ENCODE measurements around the gene AP3D1. TPM values are rescaled to one million over a fixed set of nuclear protein-coding genes. Genes with fewer than 3 reads are reported as not detected.

AP3D1 gene
- total RNA-seq, 1 donor from 2014 or later, result 98.8 TPM

DNA sequence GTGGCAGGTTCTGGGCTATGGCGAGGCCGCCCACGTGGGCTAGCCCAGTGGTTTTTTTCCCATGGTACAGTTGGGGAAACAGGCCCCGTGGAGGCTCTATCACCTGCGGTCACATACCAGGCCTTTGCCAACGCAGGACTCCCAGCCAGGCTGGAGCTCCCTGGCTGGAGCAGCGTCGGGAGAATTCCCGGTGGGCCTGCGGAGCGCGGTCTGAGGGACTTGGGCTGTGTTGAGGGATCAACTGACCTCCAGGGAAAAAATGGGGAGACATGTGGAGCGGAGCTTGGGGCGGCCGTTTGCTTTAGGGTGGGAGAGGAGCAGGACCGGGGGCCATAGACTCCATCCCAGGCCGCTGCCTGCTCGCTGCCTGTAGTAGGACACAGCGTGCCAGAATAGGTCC, 28.7 kb upstream of the AP3D1 start:
- H3K4me1 ChIP-seq, result peaks cover 7 to 33% of the 10 kb centered on the region in 2 donors
- TF ChIP-seq, protein P1, sequence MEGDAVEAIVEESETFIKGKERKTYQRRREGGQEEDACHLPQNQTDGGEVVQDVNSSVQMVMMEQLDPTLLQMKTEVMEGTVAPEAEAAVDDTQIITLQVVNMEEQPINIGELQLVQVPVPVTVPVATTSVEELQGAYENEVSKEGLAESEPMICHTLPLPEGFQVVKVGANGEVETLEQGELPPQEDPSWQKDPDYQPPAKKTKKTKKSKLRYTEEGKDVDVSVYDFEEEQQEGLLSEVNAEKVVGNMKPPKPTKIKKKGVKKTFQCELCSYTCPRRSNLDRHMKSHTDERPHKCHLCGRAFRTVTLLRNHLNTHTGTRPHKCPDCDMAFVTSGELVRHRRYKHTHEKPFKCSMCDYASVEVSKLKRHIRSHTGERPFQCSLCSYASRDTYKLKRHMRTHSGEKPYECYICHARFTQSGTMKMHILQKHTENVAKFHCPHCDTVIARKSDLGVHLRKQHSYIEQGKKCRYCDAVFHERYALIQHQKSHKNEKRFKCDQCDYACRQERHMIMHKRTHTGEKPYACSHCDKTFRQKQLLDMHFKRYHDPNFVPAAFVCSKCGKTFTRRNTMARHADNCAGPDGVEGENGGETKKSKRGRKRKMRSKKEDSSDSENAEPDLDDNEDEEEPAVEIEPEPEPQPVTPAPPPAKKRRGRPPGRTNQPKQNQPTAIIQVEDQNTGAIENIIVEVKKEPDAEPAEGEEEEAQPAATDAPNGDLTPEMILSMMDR (IDR thresholded peaks at IDR 0.05), result no peak

DNA sequence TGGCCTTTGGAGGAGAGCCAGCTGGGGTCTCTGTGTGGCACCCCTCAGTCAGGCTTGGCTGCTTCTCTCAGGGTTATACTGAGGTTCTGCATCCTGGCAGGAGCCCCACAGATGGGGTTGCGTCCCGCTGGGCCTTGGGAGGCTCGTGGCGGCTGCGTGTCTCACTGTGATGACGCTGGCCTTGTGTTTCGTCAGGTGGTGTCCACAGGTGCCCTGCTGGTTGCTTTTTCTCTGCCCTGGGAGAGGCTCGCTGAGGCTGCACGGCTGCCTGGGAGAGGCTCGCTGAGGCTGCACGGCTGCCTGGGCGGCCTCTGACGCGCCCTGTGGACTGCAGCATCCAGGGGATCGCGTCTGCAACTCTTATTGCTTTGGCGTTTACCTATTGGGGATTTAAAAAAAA, 27.7 kb upstream of the AP3D1 start:
- DNase-seq (ENCODE audit: low spot score in 2 of 2), result no peak
- TF ChIP-seq, protein P1 (IDR thresholded peaks at IDR 0.05), result no peak

More for the DNA sequence above, 28.7 kb upstream of the AP3D1 start:
- intact Hi-C loops (cut with DNase I), result no loop called here
- Histone ChIP-seq H3K9me3 (no peaks in the 10 kb centered on the region), H3K27me3 (no peaks in the 10 kb centered on the region), H3K27ac (peak overlapping the region in 1 of 2 donors; percentile 1), H3K36me3 (peaks cover 0 to 3% of the 10 kb centered on the region in 2 donors), H3K4me3 (no peak overlapping the region)
- no peak for DNase-seq (ENCODE audit: low spot score in 2 of 2)

DNA sequence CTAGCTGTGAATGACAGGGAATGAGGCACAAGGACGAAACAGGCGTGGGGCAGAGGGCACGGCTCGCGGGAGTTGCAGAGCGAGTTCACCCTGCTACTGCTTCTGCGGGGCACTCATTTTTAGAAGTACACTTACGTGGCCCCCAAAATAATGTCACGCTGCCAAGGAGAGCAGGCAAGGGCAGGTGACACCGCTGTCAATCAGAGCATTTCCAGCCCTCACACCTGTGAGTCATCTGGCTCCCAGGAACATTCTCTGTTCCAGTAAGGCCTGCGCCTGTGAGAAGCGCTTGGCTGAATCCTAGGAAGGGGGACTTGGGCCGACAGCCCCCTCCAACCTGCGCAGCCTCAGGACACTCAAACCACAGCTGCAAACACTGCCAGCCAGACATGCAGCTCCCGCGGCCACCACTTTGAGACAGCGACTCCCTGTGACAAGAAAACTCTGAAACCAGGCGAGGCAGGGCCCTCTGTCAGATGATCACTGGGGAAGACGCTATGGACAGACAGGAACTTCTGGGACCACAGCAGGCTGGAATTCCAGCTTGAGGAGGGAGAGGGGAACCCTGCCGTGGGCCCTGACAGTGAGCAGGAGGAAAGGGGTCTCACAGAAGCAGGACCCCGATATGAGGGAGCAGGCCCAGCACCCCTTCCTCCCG, 25.1 kb upstream of the AP3D1 start:
- TF ChIP-seq, protein P1 (IDR thresholded peaks at IDR 0.05), result no peak
- no peak for DNase-seq (ENCODE audit: low spot score in 2 of 2)
- intact Hi-C loops (cut with DNase I), result no loop called here
- Histone ChIP-seq H3K27ac (no peak overlapping the region), H3K4me1 (peaks cover 0 to 6% of the 10 kb centered on the region in 2 donors), H3K9me3 (no peaks in the 10 kb centered on the region), H3K4me3 (no peak overlapping the region), H3K27me3 (no peaks in the 10 kb centered on the region), H3K36me3 (peaks cover 0 to 3% of the 10 kb centered on the region in 2 donors)

More for the DNA sequence above, 27.7 kb upstream of the AP3D1 start:
- H3K27me3 ChIP-seq, result no peaks in the 10 kb centered on the region
- H3K9me3 ChIP-seq, result no peaks in the 10 kb centered on the region
- peaks cover 0 to 3% of the 10 kb centered on the region in 2 donors for H3K36me3 ChIP-seq
- H3K4me3 ChIP-seq, result no peak overlapping the region
- H3K4me1 ChIP-seq, result peaks cover 7 to 25% of the 10 kb centered on the region in 2 donors
- H3K27ac ChIP-seq, result no peak overlapping the region
- intact Hi-C loops (cut with DNase I), result no loop called here

DNA sequence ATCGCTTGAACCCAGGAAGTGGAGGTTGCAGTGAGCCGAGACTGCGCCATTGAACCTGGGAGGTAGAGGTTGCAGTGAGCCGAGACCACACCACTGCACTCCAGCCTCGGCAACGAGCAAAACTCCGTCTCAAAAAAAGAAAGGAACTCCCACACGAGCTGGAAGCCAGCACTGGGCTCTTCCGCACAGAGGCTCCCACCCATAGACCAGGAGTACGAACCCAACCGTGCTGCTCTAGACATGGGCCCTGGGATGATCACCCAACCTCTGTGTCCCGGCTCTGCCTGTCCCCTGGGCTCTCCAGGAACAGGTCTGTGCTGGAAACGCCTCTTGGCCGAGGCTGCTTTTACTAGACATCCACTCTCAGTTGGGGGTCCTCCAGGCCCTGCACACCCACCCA, 24.4 kb upstream of the AP3D1 start:
- TF ChIP-seq, protein P1 (IDR thresholded peaks at IDR 0.05), result no peak
- Histone ChIP-seq H3K4me3 (no peak overlapping the region), H3K9me3 (no peaks in the 10 kb centered on the region), H3K4me1 (peaks cover 0 to 6% of the 10 kb centered on the region in 2 donors), H3K27ac (no peak overlapping the region), H3K27me3 (no peaks in the 10 kb centered on the region), H3K36me3 (peaks cover 0 to 3% of the 10 kb centered on the region in 2 donors)
- no peak for DNase-seq (ENCODE audit: low spot score in 2 of 2)
- intact Hi-C loops (cut with DNase I), result no loop called here

DNA sequence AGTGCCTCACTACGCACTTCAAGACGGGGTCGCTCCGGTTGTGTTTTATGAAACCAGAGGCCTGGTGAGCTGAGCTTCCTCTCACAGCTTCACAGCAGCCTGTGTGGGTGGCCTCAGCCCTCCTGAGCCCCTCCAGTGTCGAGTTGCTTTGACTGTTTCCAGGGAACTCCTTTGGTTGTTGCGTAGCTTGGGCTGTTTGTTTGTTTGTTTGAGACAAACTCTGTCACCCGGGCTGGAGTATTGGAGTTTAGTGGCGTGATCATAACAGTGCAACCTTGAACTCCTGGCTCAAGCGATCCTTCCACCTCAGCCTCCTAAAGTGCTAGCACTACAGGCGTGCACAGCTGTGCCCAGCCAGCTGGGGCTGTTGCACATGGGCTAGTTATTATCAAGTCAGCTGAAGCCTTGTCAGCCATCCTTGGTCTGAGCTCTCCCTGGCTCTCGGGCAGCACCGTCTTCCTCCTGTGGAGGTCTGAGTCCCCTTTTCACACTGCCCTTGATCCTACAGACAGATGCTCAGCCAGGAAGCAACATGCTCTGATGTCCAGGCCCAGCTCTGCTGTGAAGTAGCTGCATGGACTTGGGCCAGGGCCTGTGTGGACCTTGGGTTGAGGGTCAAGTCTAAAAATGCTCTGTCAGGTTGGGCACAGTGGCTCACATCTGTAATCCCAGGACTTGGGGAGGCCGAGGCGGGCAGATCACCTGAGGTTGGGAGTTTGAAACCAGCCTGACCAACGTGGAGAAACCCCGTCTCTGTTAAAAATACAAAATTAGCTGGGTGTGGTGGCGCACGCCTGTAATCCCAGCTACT, 22.6 kb upstream of the AP3D1 start:
- intact Hi-C loops (cut with DNase I), result no loop called here
- Histone ChIP-seq H3K36me3 (peaks cover 0 to 3% of the 10 kb centered on the region in 2 donors), H3K4me1 (peaks cover 4 to 14% of the 10 kb centered on the region in 2 donors), H3K4me3 (no peak overlapping the region), H3K27me3 (no peaks in the 10 kb centered on the region), H3K27ac (no peak overlapping the region), H3K9me3 (no peaks in the 10 kb centered on the region)
- no peak for DNase-seq (ENCODE audit: low spot score in 2 of 2)
- TF ChIP-seq, protein P1 (IDR thresholded peaks at IDR 0.05), result no peak

Data from ascending aorta (tissue), 2 donors.